ENCODE data around the gene BRSK2.
"Not testable (repeated sequence)": the region's sequence is repeated elsewhere in the genome, so short reads cannot be mapped to it uniquely, and the experiment has no call there.

BRSK2 gene

GRCh38 chr11:1422981-1423380 is 33.2 kb downstream of the BRSK2 start:
- peaks cover 2% of the 10 kb centered on the region for H3K9me3 ChIP-seq (ENCODE audit: control insufficient read depth, insufficient read depth, low read length)
- WGBS (ENCODE audit: insufficient coverage, insufficient read length), result no CpG with 5 or more reads among the region's 15 CpGs
- H3K4me3 ChIP-seq (ENCODE audit: low read length), result no peak overlapping the region; the same call in 1 of the 2 replicates
- no peak for DNase-seq (ENCODE audit: low read depth, low spot score)
- peaks cover 3% of the 10 kb centered on the region; the same call in 1 of the 2 replicates for H3K36me3 ChIP-seq (ENCODE audit: control insufficient read depth, insufficient read depth, low read length)
- H3K4me1 ChIP-seq (ENCODE audit: control insufficient read depth, insufficient read depth, low read length), result no peaks in the 10 kb centered on the region
- no peak overlapping the region for H3K27ac ChIP-seq (ENCODE audit: low read length)
- H3K27me3 ChIP-seq (ENCODE audit: control insufficient read depth, insufficient read depth, low read length), result no peaks in the 10 kb centered on the region

DNA sequence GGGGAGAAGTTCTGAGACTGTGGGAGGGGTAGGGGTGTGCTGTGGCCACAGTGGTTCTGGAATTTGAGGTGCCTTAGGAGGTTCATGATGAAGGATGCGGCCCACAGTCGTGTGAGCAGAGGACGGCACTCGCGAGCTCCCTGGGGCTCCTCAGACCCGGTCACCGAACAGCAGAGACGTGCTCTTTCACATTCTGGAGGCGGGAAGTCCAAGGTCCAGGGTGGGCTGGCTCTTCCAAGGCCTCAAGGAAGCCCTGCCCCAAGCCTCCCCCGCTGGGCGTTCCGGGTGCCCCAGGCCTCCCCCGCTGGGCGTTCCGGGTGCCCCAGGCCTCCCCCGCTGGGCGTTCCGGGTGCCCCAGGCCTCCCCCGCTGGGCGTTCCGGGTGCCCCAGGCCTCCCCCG is 33.7 kb downstream of the BRSK2 start:
- no CpG with 5 or more reads among the region's 22 CpGs for WGBS (ENCODE audit: insufficient coverage, insufficient read length)
- H3K36me3 ChIP-seq (ENCODE audit: control insufficient read depth, insufficient read depth, low read length); DNase-seq (ENCODE audit: low read depth, low spot score); H3K4me1 ChIP-seq (ENCODE audit: control insufficient read depth, insufficient read depth, low read length); H3K27me3 ChIP-seq (ENCODE audit: control insufficient read depth, insufficient read depth, low read length); H3K9me3 ChIP-seq (ENCODE audit: control insufficient read depth, insufficient read depth, low read length); H3K4me3 ChIP-seq (ENCODE audit: low read length); H3K27ac ChIP-seq (ENCODE audit: low read length): not testable (repeated sequence)

DNA sequence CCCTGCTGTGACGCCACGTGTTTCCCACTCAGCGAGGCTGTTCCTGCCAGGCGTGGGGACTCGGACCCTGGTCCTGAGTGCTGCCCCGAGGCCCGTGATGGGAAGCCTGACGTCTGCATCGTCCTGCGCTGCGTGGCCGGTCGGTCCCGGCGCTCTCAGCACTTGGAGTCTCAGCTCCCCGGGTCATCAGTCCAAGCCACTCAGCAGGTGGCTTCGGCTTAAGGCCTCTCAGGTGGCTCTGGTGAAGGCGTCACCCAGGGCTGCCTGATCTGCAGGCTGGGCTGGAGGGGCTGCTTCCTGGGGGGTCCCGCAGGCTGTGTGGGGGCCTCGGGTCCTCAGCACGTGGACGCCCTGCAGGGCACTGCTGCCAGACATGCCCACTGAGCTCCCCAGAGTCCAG is 35.3 kb downstream of the BRSK2 start:
- Histone ChIP-seq H3K36me3 (ENCODE audit: control insufficient read depth, insufficient read depth, low read length) (peaks cover 3% of the 10 kb centered on the region; the same call in 1 of the 2 replicates), H3K27me3 (ENCODE audit: control insufficient read depth, insufficient read depth, low read length) (no peaks in the 10 kb centered on the region), H3K9me3 (ENCODE audit: control insufficient read depth, insufficient read depth, low read length) (no peaks in the 10 kb centered on the region)

DNA sequence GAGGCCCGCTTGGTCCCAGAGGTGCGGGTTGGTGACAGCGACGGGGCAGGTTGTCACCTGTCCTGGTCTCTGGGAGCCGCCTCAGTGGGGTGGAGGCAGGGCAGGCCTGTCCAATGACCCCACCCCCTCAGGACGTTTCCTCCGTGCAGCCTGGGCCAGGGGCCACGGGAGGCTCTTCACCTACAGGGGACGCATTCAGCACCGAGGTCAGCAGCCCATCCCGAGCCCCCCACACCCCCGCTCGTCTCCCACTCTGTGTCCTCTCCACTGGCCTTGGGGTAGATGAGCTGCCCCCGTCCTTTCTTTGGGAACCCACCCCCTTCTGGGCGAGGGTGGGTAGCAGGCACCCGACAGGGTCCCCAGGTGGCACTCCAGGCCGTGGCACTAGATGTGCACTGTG is 35.7 kb downstream of the BRSK2 start:
- no peak overlapping the region for H3K27ac ChIP-seq (ENCODE audit: low read length)
- no peak overlapping the region for H3K4me3 ChIP-seq (ENCODE audit: low read length)
- H3K9me3 ChIP-seq (ENCODE audit: control insufficient read depth, insufficient read depth, low read length), result no peaks in the 10 kb centered on the region
- H3K4me1 ChIP-seq (ENCODE audit: control insufficient read depth, insufficient read depth, low read length), result peaks cover 2% of the 10 kb centered on the region; the same call in 1 of the 2 replicates
- no CpG with 5 or more reads among the region's 17 CpGs for WGBS (ENCODE audit: insufficient coverage, insufficient read length)
- DNase-seq (ENCODE audit: low read depth, low spot score), result no peak
- H3K36me3 ChIP-seq (ENCODE audit: control insufficient read depth, insufficient read depth, low read length), result peaks cover 3% of the 10 kb centered on the region; the same call in 1 of the 2 replicates
- no peaks in the 10 kb centered on the region for H3K27me3 ChIP-seq (ENCODE audit: control insufficient read depth, insufficient read depth, low read length)

More for the DNA sequence above, 35.3 kb downstream of the BRSK2 start:
- no peak overlapping the region for H3K4me3 ChIP-seq (ENCODE audit: low read length)
- no peak for DNase-seq (ENCODE audit: low read depth, low spot score)
- peaks cover 2% of the 10 kb centered on the region; the same call in 1 of the 2 replicates for H3K4me1 ChIP-seq (ENCODE audit: control insufficient read depth, insufficient read depth, low read length)
- no peak overlapping the region for H3K27ac ChIP-seq (ENCODE audit: low read length)
- WGBS (ENCODE audit: insufficient coverage, insufficient read length), result no CpG with 5 or more reads among the region's 22 CpGs

DNA sequence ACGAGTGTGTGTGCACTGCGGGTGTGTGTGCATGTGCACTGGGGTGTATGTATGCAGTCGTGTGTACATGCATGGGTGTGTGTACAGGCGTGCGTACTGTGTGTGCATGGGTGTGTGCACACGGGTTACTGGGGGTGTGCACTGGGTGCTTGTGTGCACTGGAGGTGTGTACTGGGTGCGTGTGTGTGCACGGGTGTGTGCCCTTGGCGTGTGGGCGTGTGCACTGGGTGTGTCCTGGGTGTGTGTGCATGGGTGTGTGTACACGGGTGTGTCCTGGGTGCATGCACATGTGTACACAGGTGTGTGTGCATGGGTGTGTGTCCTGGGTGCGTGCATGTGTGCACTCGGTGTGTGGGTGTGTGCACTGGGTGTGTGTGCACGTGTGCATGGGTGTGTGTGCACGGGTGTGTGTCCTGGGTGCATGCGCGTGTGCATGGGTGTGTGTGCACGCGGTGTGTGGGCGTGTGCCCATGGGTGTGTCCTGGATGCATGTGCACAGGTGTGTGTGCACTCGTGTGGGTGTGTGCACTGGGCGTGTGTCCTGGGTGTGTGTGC is 39.1 kb downstream of the BRSK2 start:
- no peak for DNase-seq (ENCODE audit: low read depth, low spot score)
- Histone ChIP-seq H3K27me3 (ENCODE audit: control insufficient read depth, insufficient read depth, low read length) (no peaks in the 10 kb centered on the region), H3K27ac (ENCODE audit: low read length) (no peak overlapping the region), H3K4me3 (ENCODE audit: low read length) (no peak overlapping the region), H3K4me1 (ENCODE audit: control insufficient read depth, insufficient read depth, low read length) (peaks cover 2% of the 10 kb centered on the region; the same call in 1 of the 2 replicates), H3K9me3 (ENCODE audit: control insufficient read depth, insufficient read depth, low read length) (no peaks in the 10 kb centered on the region), H3K36me3 (ENCODE audit: control insufficient read depth, insufficient read depth, low read length) (peaks cover 3% of the 10 kb centered on the region; the same call in 1 of the 2 replicates)
- no CpG with 5 or more reads among the region's 22 CpGs for WGBS (ENCODE audit: insufficient coverage, insufficient read length)

- peaks cover 7% of the 10 kb centered on the region; the same call in 1 of the 2 replicates for H3K4me1 ChIP-seq (ENCODE audit: control insufficient read depth, insufficient read depth, low read length)
- H3K36me3 ChIP-seq (ENCODE audit: control insufficient read depth, insufficient read depth, low read length), result peaks cover 2% of the 10 kb centered on the region; the same call in 1 of the 2 replicates
- no peaks in the 10 kb centered on the region for H3K27me3 ChIP-seq (ENCODE audit: control insufficient read depth, insufficient read depth, low read length)
- no CpG with 5 or more reads among the region's 15 CpGs for WGBS (ENCODE audit: insufficient coverage, insufficient read length)
- DNase-seq (ENCODE audit: low read depth, low spot score), result no peak
- H3K4me3 ChIP-seq (ENCODE audit: low read length), result no peak overlapping the region
- H3K9me3 ChIP-seq (ENCODE audit: control insufficient read depth, insufficient read depth, low read length), result no peaks in the 10 kb centered on the region
- H3K27ac ChIP-seq (ENCODE audit: low read length), result no peak overlapping the region
Measured at GRCh38 chr11:1433568-1433967, 43.8 kb downstream of the BRSK2 start.

- Histone ChIP-seq H3K4me1 (ENCODE audit: control insufficient read depth, insufficient read depth, low read length) (peaks cover 6% of the 10 kb centered on the region; the same call in 1 of the 2 replicates), H3K27me3 (ENCODE audit: control insufficient read depth, insufficient read depth, low read length) (no peaks in the 10 kb centered on the region), H3K4me3 (ENCODE audit: low read length) (no peak overlapping the region), H3K27ac (ENCODE audit: low read length) (no peak overlapping the region), H3K36me3 (ENCODE audit: control insufficient read depth, insufficient read depth, low read length) (peaks cover 4% of the 10 kb centered on the region; the same call in 1 of the 2 replicates), H3K9me3 (ENCODE audit: control insufficient read depth, insufficient read depth, low read length) (no peaks in the 10 kb centered on the region)
- no peak for DNase-seq (ENCODE audit: low read depth, low spot score)
- no CpG with 5 or more reads among the region's 29 CpGs for WGBS (ENCODE audit: insufficient coverage, insufficient read length)
Measured at GRCh38 chr11:1433977-1434640, 44.4 kb downstream of the BRSK2 start.

DNA sequence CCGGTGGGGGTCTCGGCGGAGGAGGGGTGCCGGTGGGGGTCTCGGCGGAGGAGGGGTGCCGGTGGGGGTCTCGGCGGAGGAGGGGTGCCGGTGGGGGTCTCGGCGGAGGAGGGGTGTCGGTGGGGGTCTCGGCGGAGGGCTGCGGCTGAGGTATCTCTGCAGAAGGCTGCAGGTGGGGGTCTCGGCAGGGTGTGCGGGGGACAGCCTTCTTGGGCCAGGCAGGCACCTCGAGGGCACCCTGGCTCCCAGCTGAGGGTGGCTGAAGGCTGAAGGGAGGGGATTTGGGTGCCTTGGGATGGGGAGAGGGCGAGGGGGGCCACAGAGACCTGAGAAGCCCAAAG is 45.7 kb downstream of the BRSK2 start:
- not testable (repeated sequence) for H3K9me3 ChIP-seq (ENCODE audit: control insufficient read depth, insufficient read depth, low read length); DNase-seq (ENCODE audit: low read depth, low spot score); H3K4me3 ChIP-seq (ENCODE audit: low read length); H3K27me3 ChIP-seq (ENCODE audit: control insufficient read depth, insufficient read depth, low read length); H3K27ac ChIP-seq (ENCODE audit: low read length); H3K36me3 ChIP-seq (ENCODE audit: control insufficient read depth, insufficient read depth, low read length); H3K4me1 ChIP-seq (ENCODE audit: control insufficient read depth, insufficient read depth, low read length)
- no CpG with 5 or more reads among the region's 20 CpGs for WGBS (ENCODE audit: insufficient coverage, insufficient read length)

- Histone ChIP-seq H3K9me3 (ENCODE audit: control insufficient read depth, insufficient read depth, low read length) (no peaks in the 10 kb centered on the region), H3K4me3 (ENCODE audit: low read length) (no peak overlapping the region), H3K27me3 (ENCODE audit: control insufficient read depth, insufficient read depth, low read length) (no peaks in the 10 kb centered on the region), H3K4me1 (ENCODE audit: control insufficient read depth, insufficient read depth, low read length) (peaks cover 5% of the 10 kb centered on the region; the same call in 1 of the 2 replicates), H3K36me3 (ENCODE audit: control insufficient read depth, insufficient read depth, low read length) (peaks cover 4% of the 10 kb centered on the region; the same call in 1 of the 2 replicates), H3K27ac (ENCODE audit: low read length) (no peak overlapping the region)
- no peak for DNase-seq (ENCODE audit: low read depth, low spot score)
- no CpG with 5 or more reads among the region's 29 CpGs for WGBS (ENCODE audit: insufficient coverage, insufficient read length)
Measured at GRCh38 chr11:1435820-1436467, 46.2 kb downstream of the BRSK2 start.

- DNase-seq (ENCODE audit: low read depth, low spot score), result no peak
- no peaks in the 10 kb centered on the region for H3K27me3 ChIP-seq (ENCODE audit: control insufficient read depth, insufficient read depth, low read length)
- H3K27ac ChIP-seq (ENCODE audit: low read length), result no peak overlapping the region
- H3K9me3 ChIP-seq (ENCODE audit: control insufficient read depth, insufficient read depth, low read length), result no peaks in the 10 kb centered on the region
- H3K4me1 ChIP-seq (ENCODE audit: control insufficient read depth, insufficient read depth, low read length), result peaks cover 5% of the 10 kb centered on the region; the same call in 1 of the 2 replicates
- WGBS (ENCODE audit: insufficient coverage, insufficient read length), result no CpG with 5 or more reads among the region's 13 CpGs
- H3K36me3 ChIP-seq (ENCODE audit: control insufficient read depth, insufficient read depth, low read length), result peaks cover 4% of the 10 kb centered on the region; the same call in 1 of the 2 replicates
- no peak overlapping the region for H3K4me3 ChIP-seq (ENCODE audit: low read length)
Measured at GRCh38 chr11:1436468-1437039, 46.8 kb downstream of the BRSK2 start.

Measured in iPS DF 6.9 (cell line).